Activated CD8-positive, alpha-beta memory T cell treated with anti-CD3 and anti-CD28 coated beads, Interleukin-2, amount 50 U/mL, for 24 hours (primary cell): ENCODE measurements around the gene BMP7.

Experiments
- DNase-seq: peaks from one replicate; pipeline ENCODE4 v3.0.0-alpha.2; 2020; ENCODE audit errors: extremely low read depth

The BMP7 gene

DNA sequence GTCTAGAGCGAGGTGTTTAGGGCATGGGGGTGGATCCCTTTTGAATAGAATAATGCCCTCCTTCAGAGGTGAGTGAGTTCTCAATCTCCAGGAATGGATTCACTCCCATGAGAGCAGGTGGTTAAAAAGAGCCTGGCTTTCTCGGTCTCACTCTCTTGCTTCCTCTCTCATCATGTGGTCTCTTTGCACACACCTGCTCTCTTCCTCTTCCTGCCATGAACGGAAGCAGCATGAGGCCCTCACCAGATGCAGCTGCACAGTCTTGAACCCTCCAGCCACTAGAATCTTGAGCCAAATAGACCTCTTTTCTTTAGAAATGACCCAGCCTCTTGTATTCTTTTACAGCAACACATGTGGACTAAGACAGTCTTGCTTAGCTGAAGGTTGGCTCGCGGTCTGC, 119.3 kb downstream of the BMP7 start:
- no peak for DNase-seq

DNA sequence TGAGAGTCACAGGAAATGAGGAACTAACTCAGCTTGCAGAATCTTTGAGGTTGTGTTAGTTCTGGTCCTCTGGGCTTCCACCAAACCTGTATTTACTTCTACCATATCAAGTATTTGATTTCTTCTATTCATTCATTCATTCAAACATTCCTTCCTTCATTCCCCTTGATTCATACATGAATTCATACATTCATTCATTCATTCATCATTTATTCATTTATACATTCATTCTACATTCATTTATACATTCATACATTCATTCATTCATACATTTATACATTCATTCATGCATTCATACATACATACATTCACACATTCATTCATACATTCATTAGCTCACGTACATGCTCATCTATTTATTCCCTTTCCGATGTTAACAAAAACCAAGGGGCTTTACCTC, 120.3 kb downstream of the BMP7 start:
- DNase-seq = no peak

- DNase-seq = no peak
Observed at GRCh38 chr20:57145089-57145631, 121.3 kb downstream of the BMP7 start.

GRCh38 chr20:57143173-57143572, 123.3 kb downstream of the BMP7 start:
- DNase-seq = no peak

GRCh38 chr20:57142667-57143066, 123.8 kb downstream of the BMP7 start:
- DNase-seq = no peak

DNA sequence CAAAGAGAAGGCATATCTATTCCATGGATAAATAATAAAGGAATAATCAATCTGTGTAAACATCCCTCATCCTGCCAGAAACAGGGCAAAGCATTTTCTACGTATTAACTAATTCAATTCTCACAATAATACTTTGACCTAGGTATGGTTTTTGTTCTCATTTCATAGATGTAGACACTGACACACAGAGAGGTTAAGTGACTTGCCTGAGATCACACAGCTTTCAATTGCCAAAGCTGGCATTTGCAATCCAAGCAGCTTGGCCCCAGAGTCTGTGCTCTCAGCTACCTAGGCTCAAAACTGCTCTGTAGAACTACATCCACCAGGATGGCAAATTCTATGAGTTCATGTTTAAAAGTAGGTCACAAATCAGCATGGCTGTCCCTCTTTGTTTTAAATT, 124.9 kb downstream of the BMP7 start:
- no peak for DNase-seq

- DNase-seq = no peak
Observed at GRCh38 chr20:57140416-57140965, 126.0 kb downstream of the BMP7 start.

- no peak for DNase-seq
Observed at GRCh38 chr20:57139342-57140093, 126.9 kb downstream of the BMP7 start.

- no peak for DNase-seq
Observed at GRCh38 chr20:57138198-57138995, 128.0 kb downstream of the BMP7 start.

DNA sequence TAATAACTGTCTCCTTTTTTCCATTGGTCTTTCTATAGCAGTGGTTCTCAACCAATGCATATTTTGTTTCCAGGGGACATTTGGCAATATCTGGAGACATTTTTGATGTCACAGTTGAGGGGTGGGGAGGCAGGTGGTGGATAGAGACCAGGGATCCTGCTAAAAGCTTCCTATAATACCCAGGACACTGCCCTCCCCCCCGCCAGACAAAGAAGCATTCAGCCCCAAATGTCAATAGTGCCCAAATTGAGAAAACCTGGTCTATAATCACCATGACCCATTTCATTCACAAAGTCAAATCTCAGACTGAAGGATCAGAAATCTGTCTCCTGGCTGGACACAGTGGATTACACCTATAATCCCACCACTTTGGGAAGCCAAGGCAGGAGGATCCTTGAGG, 128.8 kb downstream of the BMP7 start:
- no peak for DNase-seq

DNA sequence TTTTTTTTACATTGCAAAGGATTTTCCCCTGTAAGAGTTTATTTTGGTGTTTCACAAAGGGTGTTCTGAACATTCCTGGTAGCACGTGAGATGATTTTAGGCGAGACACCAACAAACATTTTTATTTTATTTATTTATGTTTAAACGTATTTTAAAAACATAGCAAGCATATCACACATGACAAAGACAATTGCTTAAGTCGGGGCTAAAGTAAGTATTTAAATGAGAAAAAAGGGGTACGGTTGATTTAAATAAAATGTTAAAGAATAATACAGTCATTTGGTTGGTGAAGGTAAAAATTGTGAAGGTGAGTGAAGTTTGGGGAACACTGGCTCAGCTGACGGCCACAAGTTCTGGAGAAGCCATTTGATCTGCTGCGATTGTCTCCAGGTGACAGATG, 129.7 kb downstream of the BMP7 start:
- DNase-seq = no peak

DNA sequence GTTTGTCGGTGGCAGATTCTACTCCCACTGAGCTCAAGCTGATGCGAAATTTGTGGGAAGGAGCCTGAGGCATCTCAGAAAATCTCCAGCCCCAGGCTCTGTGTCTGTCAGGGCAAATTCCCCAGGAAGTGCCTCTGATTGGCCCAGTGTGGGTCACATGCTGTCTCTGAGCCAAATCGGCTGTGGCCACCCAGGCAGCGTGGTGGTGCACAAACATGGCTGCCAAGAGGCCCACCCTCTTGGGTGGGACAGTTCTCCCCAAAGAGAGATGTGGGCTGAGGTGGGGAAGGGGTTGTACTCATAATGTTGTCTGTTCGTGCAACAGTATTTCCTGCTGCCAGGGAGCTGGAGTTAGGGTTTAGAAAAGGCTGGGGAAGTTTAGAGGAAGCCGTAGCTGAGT, 130.6 kb downstream of the BMP7 start:
- DNase-seq = no peak

- no peak for DNase-seq
Observed at GRCh38 chr20:57134804-57135203, 131.6 kb downstream of the BMP7 start.

DNA sequence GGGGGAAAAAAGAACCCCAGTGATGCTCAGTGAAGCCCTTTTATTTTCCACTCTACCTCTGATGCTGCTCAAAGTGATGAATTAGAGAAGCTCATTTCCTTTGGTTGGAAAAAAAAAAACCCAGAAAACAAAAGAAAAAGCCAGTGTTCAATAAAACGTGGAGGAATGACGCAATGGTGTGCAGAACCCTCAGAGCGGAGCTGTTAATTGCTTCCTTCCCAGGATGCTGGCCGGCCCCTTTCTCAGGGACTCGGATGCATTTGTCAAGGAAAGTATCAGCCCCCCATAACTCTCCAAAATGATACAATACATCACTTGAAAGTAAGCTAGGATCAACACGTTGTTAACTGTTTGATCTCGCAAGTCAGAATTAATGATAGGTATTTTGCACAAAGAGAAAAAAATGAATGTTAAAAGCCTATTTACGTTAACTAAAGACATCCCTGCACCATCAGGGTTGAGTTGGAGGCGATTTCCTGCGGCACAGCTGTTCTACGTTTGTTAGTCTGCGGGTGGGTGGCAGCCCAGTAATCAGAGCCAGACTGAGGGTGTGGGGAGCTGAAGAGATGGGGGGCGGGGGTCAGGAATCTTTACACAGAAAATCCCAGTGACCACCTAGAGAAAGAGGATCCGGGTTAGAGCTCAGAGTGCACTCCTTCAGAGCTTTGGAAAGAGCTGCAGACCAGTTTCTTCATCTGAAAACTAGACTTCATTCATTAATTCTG, 132.4 kb downstream of the BMP7 start:
- no peak for DNase-seq

DNA sequence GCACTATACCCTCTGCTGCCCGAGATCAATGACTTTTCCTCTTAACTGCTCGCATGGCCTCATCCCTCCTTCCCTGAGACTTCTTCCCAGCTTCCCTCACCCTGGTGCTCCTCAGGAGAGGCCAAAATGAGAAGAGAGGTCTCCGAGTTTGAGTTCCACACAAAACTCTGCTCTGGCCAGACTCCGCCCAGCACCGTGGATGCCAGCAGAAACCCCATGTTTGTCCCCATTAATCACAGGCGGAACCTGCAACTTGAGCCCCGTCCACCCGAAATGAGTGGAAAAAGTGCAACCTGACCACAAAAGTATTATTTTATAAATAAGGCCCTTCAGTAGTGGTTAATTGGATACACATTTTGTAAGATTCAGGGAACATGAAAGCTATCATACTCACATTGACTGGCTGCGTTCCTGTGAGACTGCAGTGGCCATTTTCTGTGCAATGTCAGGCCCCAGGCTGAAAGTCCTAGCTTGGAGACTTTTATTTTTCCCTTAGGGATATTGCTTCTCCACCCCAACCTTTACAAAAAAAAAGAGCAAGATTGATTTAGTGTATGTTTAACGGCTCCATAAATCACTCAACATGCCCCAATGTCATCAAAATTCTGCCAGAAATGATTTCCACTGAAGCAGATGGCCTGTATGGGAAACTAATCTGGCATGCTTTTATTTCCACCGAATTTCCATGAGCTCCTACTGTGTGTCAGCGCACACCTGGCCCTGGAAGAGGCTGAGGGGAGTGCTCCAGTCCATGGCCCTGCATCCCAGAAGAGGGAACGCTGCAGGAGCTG, 134.6 kb downstream of the BMP7 start:
- no peak for DNase-seq

DNA sequence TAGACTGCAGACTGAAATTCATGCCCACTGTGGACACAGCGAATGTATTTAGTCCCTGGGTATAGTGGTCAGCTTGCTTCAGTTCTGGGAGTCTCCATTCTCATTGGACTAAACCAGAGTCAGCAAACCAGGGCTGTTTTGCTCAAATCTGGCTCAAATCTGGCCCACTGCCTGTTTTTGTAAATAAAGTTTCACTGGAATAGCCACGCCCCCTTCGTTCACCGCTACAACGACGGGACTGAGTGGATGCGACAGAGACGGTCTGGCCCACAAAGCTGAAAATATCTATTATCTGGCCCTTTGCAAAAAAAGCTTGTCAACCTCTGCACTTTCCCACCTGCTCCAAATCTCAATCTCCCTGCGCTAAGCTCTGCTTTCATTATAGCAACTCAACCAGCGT, 135.4 kb downstream of the BMP7 start:
- DNase-seq = no peak

DNA sequence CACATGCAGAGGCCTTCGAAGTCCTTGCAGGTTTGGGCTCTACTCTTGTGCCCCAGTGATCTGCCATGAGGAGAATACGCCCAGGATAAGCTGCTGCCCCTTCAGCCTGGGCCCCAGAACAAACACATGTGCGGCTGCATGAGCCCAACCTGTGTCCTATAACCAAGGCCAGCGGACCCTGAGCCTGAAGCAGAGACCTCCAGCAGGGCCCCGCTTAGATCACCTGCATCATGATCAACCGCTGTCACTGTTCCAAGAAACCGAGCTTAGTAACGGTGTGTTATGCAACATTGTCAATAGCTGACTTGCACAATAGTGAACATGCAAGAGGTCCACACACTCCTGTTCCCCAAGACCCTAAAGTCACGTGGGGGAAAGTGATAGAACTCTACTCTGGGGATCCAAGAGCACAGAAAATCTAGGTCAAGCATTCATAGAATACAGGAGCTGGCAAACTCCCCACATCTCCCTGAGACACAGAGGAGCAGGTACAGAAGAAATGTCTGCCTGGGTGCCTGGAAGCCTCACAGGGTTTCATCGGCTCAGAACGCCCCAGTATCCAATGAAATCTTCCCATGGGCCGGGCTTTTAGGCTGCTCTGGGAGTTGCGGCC, 136.2 kb downstream of the BMP7 start:
- no peak for DNase-seq

- no peak for DNase-seq
Observed at GRCh38 chr20:57129303-57129702, 137.1 kb downstream of the BMP7 start.

DNA sequence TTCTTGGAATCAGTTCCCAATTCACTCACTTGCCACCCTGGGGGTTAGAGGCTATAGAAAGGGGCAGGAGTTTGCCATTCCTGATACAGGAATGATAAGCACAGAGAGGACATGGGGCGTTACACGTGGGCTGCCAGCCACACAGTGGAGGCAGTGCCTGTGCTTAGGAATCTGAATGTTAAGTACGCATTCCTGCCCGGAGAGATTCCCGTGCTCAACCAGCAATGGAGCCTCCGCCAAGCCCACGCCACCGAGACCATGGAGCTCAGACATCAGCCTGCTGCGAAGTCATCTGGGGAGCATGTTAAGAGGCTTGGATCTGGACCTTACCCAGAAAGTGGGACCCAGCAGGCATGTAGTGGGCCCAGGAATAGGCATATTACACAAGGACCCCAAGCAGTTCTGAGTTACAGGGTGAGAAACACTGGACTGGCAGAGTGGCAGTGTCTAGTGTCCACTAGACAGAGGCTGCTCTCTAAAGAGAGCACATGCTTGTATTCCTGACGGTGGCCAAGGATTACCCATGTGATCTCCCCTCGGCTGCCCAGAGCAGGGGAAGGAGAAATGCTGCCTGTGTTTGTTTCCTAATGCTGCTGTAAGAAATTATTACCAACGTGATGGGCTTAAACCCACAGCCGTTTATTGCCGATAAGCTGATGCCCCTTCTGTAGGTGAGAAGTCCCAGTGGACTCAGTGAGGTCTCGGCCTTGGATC, 138.2 kb downstream of the BMP7 start:
- DNase-seq = no peak

DNA sequence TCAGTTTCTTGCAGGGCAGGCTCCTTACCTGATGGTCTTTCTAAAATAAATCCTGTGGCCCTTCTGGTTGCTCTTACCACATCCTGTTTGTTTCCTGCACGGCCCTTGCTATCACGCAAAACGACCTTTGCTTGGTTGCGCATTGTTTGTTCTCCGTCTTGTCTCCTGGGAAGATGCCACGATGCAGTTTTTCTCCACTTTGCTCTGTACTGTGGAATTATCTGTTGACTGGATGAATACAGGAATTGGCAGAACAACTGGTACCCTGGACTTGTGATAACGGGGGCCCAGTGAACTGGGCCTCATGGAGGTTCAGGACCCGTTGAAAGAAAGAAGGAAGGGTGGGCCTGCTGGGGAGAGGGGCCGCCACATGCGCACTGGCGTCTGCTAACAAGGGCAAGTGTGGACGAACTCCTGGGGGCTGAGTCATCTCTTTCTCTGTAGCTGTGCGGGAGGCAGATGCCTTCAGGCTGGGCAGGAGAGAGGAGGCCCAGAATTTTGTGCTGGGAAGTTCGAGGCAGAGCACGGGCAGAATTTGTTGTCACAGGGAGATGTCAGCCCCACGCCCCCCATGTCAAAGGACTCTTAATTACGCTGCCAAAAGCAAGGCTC, 139.9 kb downstream of the BMP7 start:
- no peak for DNase-seq
